H9 (cell line): ENCODE data around the gene PPARGC1A. TPM values are rescaled to one million over a fixed set of nuclear protein-coding genes. Genes with fewer than 3 reads are reported as not detected.

Experiments used
- DNase-seq: peaks from one replicate; pipeline ENCODE4 v3.0.0-alpha.2; 2017
- H2AFZ ChIP-seq: one replicate; pipeline ENCODE4 v1.6.1; 2013; ENCODE audit warnings: mild to moderate bottlenecking, low read length, control low read depth, moderate library complexity
- H2AK5ac ChIP-seq: 2 replicates; pipeline ENCODE4 v1.6.1; 2013; ENCODE audit warnings: low read length, control low read depth, mixed read lengths; ENCODE audit not compliant: insufficient read length
- H2BK120ac ChIP-seq: one replicate; pipeline ENCODE4 v1.6.1; 2013; ENCODE audit warnings: low read depth, mild to moderate bottlenecking, low read length, control low read depth, inconsistent platforms; ENCODE audit not compliant: poor library complexity, severe bottlenecking
- H2BK12ac ChIP-seq: 2 replicates; pipeline ENCODE4 v1.6.1; 2013; ENCODE audit warnings: low read length, control low read depth, mixed read lengths, low read depth; ENCODE audit not compliant: insufficient read length
- H2BK15ac ChIP-seq: 2 replicates; pipeline ENCODE4 v1.6.1; 2013; ENCODE audit warnings: low read depth, low read length, control low read depth
- H2BK20ac ChIP-seq: one replicate; pipeline ENCODE4 v1.6.1; 2013; ENCODE audit warnings: low read depth, mild to moderate bottlenecking, low read length, control low read depth, inconsistent platforms; ENCODE audit not compliant: poor library complexity, severe bottlenecking
- H2BK5ac ChIP-seq: 2 replicates; pipeline ENCODE4 v1.6.1; 2013; ENCODE audit warnings: low read length, control low read depth, mixed read lengths; ENCODE audit not compliant: insufficient read length
- H3K14ac ChIP-seq: 2 replicates; pipeline ENCODE4 v1.6.1; 2013; ENCODE audit warnings: low read length, control low read depth; ENCODE audit not compliant: insufficient read depth
- H3K18ac ChIP-seq: 2 replicates; pipeline ENCODE4 v1.6.1; 2013; ENCODE audit warnings: low read depth, mild to moderate bottlenecking, mixed read lengths, low read length, control low read depth; ENCODE audit not compliant: insufficient read length
- H3K23ac ChIP-seq: 2 replicates; pipeline ENCODE4 v1.6.1; 2013; ENCODE audit warnings: low read length, control low read depth, mixed read lengths, low read depth; ENCODE audit not compliant: insufficient read length
- H3K23me2 ChIP-seq: 2 replicates; pipeline ENCODE4 v1.6.1; 2013; ENCODE audit warnings: low read depth, mild to moderate bottlenecking, mixed read lengths, low read length, control low read depth; ENCODE audit not compliant: insufficient read length, poor library complexity, severe bottlenecking
- H3K27ac ChIP-seq: 2 replicates; pipeline ENCODE4 v1.5.1; 2013; ENCODE audit warnings: low read length, control low read depth, mixed read lengths, low read depth; ENCODE audit not compliant: insufficient read length
- H3K27me3 ChIP-seq: 2 replicates; pipeline ENCODE4 v1.6.1; 2013; ENCODE audit warnings: low read length, control low read depth, inconsistent platforms; ENCODE audit not compliant: insufficient read depth
- H3K4ac ChIP-seq: 2 replicates; pipeline ENCODE4 v1.6.1; 2013; ENCODE audit warnings: low read depth, mild to moderate bottlenecking, control low read depth, inconsistent platforms, low read length, moderate library complexity
- H3K4me1 ChIP-seq: 2 replicates; pipeline ENCODE4 v1.6.1; 2013; ENCODE audit warnings: low read length, control low read depth, inconsistent platforms; ENCODE audit not compliant: insufficient read depth
- H3K4me2 ChIP-seq: 2 replicates; pipeline ENCODE4 v1.6.1; 2013; ENCODE audit warnings: low read length, control low read depth, mixed read lengths; ENCODE audit not compliant: insufficient read length, insufficient read depth
- H3K56ac ChIP-seq: 2 replicates; pipeline ENCODE4 v1.6.1; 2013; ENCODE audit warnings: low read depth, mild to moderate bottlenecking, mixed read lengths, low read length, control low read depth; ENCODE audit not compliant: insufficient read length
- H3K79me1 ChIP-seq: 2 replicates; pipeline ENCODE4 v1.6.1; 2013; ENCODE audit warnings: low read depth, mild to moderate bottlenecking, moderate library complexity, low read length, control low read depth, inconsistent platforms; ENCODE audit not compliant: insufficient read depth, poor library complexity, severe bottlenecking
- H3K79me2 ChIP-seq: 2 replicates; pipeline ENCODE4 v1.6.1; 2013; ENCODE audit warnings: low read length, control low read depth, inconsistent platforms; ENCODE audit not compliant: insufficient read depth
- H3K9ac ChIP-seq: 2 replicates; pipeline ENCODE4 v1.6.1; 2013; ENCODE audit warnings: low read length, control low read depth, mixed read lengths; ENCODE audit not compliant: insufficient read length; ENCODE audit errors: extremely low read depth
- H3K9me3 ChIP-seq: one replicate; pipeline ENCODE4 v1.6.1; 2013; ENCODE audit warnings: low read depth, low read length, inconsistent platforms; ENCODE audit not compliant: control insufficient read depth
- H3T11ph ChIP-seq: one replicate; pipeline ENCODE4 v1.6.1; 2013; ENCODE audit warnings: mild to moderate bottlenecking, low read length, control low read depth, inconsistent platforms
- H4K20me1 ChIP-seq: one replicate; pipeline ENCODE4 v1.6.1; 2013; ENCODE audit not compliant: control insufficient read depth, insufficient read length, insufficient read depth
- H4K5ac ChIP-seq: 2 replicates; pipeline ENCODE4 v1.6.1; 2013; ENCODE audit warnings: low read depth, mild to moderate bottlenecking, mixed read lengths, low read length, control low read depth; ENCODE audit not compliant: insufficient read length
- H4K8ac ChIP-seq: replicated peaks from 2 replicates; pipeline ENCODE4 v1.6.1; 2013; ENCODE audit warnings: low read length, control low read depth, mixed read lengths, low read depth; ENCODE audit not compliant: insufficient read length
- H4K91ac ChIP-seq: 2 replicates; pipeline ENCODE4 v1.6.1; 2013; ENCODE audit warnings: low read depth, mild to moderate bottlenecking, moderate library complexity, mixed read lengths, low read length, control low read depth; ENCODE audit not compliant: insufficient read length
- H3K27ac Mint-ChIP-seq, 3 experiments: 2 replicates in 2 of 3; 3 replicates in 1 of 3; pipeline ENCODE4 v1.8.0; 2020 to 2021; ENCODE audit warnings: mixed read lengths in 3 of 3, mild to moderate bottlenecking in 1 of 3, moderate library complexity in 1 of 3
- H3K27me3 Mint-ChIP-seq: 2 replicates; pipeline ENCODE4 v1.8.0; 2021; ENCODE audit warnings: low read depth, mild to moderate bottlenecking, moderate library complexity, mixed read lengths
- H3K36me3 Mint-ChIP-seq, 3 experiments: 2 replicates in 2 of 3; 3 replicates in 1 of 3; pipeline ENCODE4 v1.8.0; 2020 to 2021; ENCODE audit warnings: low read depth in 3 of 3, mixed read lengths in 3 of 3; ENCODE audit not compliant: insufficient read depth in 1 of 3
- H3K4me1 Mint-ChIP-seq, 2 experiments: 2 replicates each; pipeline ENCODE4 v1.8.0; 2020; ENCODE audit warnings: mixed read lengths in 2 of 2
- H3K4me3 Mint-ChIP-seq, 2 experiments: 2 replicates in 1 of 2; 3 replicates in 1 of 2; pipeline ENCODE4 v1.8.0; 2020 to 2021; ENCODE audit warnings: mild to moderate bottlenecking in 2 of 2, mixed read lengths in 2 of 2, moderate library complexity in 1 of 2
- H3K9me3 Mint-ChIP-seq, 2 experiments: 2 replicates in 1 of 2; 3 replicates in 1 of 2; pipeline ENCODE4 v1.8.0; 2020; ENCODE audit warnings: mild to moderate bottlenecking in 2 of 2, mixed read lengths in 2 of 2, moderate library complexity in 1 of 2
- WGBS: extraction: QIAGEN DNeasy Blood & Tissue Kit; methylation state at CpG from one replicate; pipeline ENCODE4 v1.1.7; 2013; ENCODE audit warnings: missing lambda C conversion rate, low lambda C conversion rate, mixed read lengths; ENCODE audit not compliant: insufficient read length; ENCODE audit errors: extremely low coverage; 5-methylcytosine and 5-hydroxymethylcytosine counted together
- total RNA-seq: library from RNA; stranded (reverse); gene quantifications from 2 replicates; pipeline ENCODE4 v1.2.1, GENCODE V29; 2021
- TF ChIP-seq, protein P1 (sequence below): fragments of 200-600 bp; sonication (generic); conservative IDR thresholded peaks from 3 replicates; pipeline ENCODE4 v1.8.0; 2021; ENCODE audit warnings: antibody characterized with exemption, mild to moderate bottlenecking

PPARGC1A gene
- total RNA-seq, 1 experiment from 2014 or later = 1.7 TPM

- Histone ChIP-seq H2AK5ac (no peak overlapping the region), H3T11ph (no peak overlapping the region), H4K5ac (no peak overlapping the region), H3K79me2 (no peaks in the 10 kb centered on the region), H2BK15ac (no peak overlapping the region), H3K4me2 (no peak overlapping the region), H3K79me1 (no peaks in the 10 kb centered on the region), H3K23me2 (no peaks in the 10 kb centered on the region), H3K14ac (no peak overlapping the region), H4K8ac (no peak overlapping the region), H3K4me1 (no peaks in the 10 kb centered on the region), H2AFZ (no peak overlapping the region), H2BK5ac (no peak overlapping the region), H2BK12ac (no peak overlapping the region), H3K9ac (no peak overlapping the region), H3K27ac (no peak overlapping the region), H3K27me3 (no peaks in the 10 kb centered on the region), H3K23ac (no peak overlapping the region), H2BK20ac (no peak overlapping the region), H3K56ac (no peak overlapping the region), H4K91ac (no peak overlapping the region), H3K9me3 (no peaks in the 10 kb centered on the region), H2BK120ac (no peak overlapping the region), H3K4ac (no peak overlapping the region), H3K18ac (no peak overlapping the region), H4K20me1 (no peaks in the 10 kb centered on the region)
- no peaks in the 10 kb centered on the region; a peak in 1 of 7 replicates for H3K36me3 Mint-ChIP-seq
- no peaks in the 10 kb centered on the region for H3K4me1 Mint-ChIP-seq
- H3K4me3 Mint-ChIP-seq = no peak overlapping the region
- TF ChIP-seq, protein P1, sequence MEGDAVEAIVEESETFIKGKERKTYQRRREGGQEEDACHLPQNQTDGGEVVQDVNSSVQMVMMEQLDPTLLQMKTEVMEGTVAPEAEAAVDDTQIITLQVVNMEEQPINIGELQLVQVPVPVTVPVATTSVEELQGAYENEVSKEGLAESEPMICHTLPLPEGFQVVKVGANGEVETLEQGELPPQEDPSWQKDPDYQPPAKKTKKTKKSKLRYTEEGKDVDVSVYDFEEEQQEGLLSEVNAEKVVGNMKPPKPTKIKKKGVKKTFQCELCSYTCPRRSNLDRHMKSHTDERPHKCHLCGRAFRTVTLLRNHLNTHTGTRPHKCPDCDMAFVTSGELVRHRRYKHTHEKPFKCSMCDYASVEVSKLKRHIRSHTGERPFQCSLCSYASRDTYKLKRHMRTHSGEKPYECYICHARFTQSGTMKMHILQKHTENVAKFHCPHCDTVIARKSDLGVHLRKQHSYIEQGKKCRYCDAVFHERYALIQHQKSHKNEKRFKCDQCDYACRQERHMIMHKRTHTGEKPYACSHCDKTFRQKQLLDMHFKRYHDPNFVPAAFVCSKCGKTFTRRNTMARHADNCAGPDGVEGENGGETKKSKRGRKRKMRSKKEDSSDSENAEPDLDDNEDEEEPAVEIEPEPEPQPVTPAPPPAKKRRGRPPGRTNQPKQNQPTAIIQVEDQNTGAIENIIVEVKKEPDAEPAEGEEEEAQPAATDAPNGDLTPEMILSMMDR = no peak
- whole genome bisulfite sequencing = no CpG with 5 or more reads among the region's 2 CpGs
- no peak for DNase-seq
- H3K9me3 Mint-ChIP-seq = peaks cover 0 to 2% of the 10 kb centered on the region in 2 experiments; a peak in 2 of 5 replicates
- H3K27me3 Mint-ChIP-seq = no peaks in the 10 kb centered on the region
- no peak overlapping the region for H3K27ac Mint-ChIP-seq
Observed at GRCh38 chr4:23750125-23750524, 139.7 kb downstream of the PPARGC1A start.
